Measurements from ENCODE around the gene PACSIN1.

PACSIN1 gene

GRCh38 chr6:34562350-34562749 lies 96.5 kb downstream of the PACSIN1 start:
- DNase-seq (ENCODE audit: low read depth in 2 of 2), result no peak

- DNase-seq (ENCODE audit: low read depth in 2 of 2), result no peak
Measured at GRCh38 chr6:34562861-34563512, 97.1 kb downstream of the PACSIN1 start.

- no peak for DNase-seq (ENCODE audit: low read depth in 2 of 2)
Measured at GRCh38 chr6:34563513-34563870, 97.6 kb downstream of the PACSIN1 start.

GRCh38 chr6:34564181-34564580 lies 98.3 kb downstream of the PACSIN1 start:
- DNase-seq (ENCODE audit: low read depth in 2 of 2), result no peak

GRCh38 chr6:34565722-34566137 lies 99.9 kb downstream of the PACSIN1 start:
- DNase-seq (ENCODE audit: low read depth in 2 of 2), result no peak

GRCh38 chr6:34566830-34567546 lies 101.1 kb downstream of the PACSIN1 start:
- no peak for DNase-seq (ENCODE audit: low read depth in 2 of 2)

- no peak for DNase-seq (ENCODE audit: low read depth in 2 of 2)
Measured at GRCh38 chr6:34568341-34569201, 102.7 kb downstream of the PACSIN1 start.

- DNase-seq (ENCODE audit: low read depth in 2 of 2), result no peak
Measured at GRCh38 chr6:34569361-34569973, 103.6 kb downstream of the PACSIN1 start.

GRCh38 chr6:34570066-34570833 lies 104.4 kb downstream of the PACSIN1 start:
- no peak for DNase-seq (ENCODE audit: low read depth in 2 of 2)

GRCh38 chr6:34571388-34571787 lies 105.5 kb downstream of the PACSIN1 start:
- no peak for DNase-seq (ENCODE audit: low read depth in 2 of 2)

GRCh38 chr6:34572021-34572420 lies 106.1 kb downstream of the PACSIN1 start:
- no peak for DNase-seq (ENCODE audit: low read depth in 2 of 2)

GRCh38 chr6:34572585-34572984 lies 106.7 kb downstream of the PACSIN1 start:
- DNase-seq (ENCODE audit: low read depth in 2 of 2), result no peak

GRCh38 chr6:34573567-34574183 lies 107.8 kb downstream of the PACSIN1 start:
- DNase-seq (ENCODE audit: low read depth in 2 of 2), result no peak

- DNase-seq (ENCODE audit: low read depth in 2 of 2), result no peak
Measured at GRCh38 chr6:34574647-34575293, 108.9 kb downstream of the PACSIN1 start.

GRCh38 chr6:34575326-34575725 lies 109.5 kb downstream of the PACSIN1 start:
- no peak for DNase-seq (ENCODE audit: low read depth in 2 of 2)

- DNase-seq (ENCODE audit: low read depth in 2 of 2), result no peak
Measured at GRCh38 chr6:34576286-34576955, 110.5 kb downstream of the PACSIN1 start.

GRCh38 chr6:34578445-34579262 lies 112.8 kb downstream of the PACSIN1 start:
- DNase-seq (ENCODE audit: low read depth in 2 of 2), result no peak

- DNase-seq (ENCODE audit: low read depth in 2 of 2), result no peak
Measured at GRCh38 chr6:34580707-34581560, 115.1 kb downstream of the PACSIN1 start.

Measured in stimulated activated CD4-positive, alpha-beta T cell treated with anti-CD3 and anti-CD28 coated beads, Interleukin-4, amount 100 ng/mL, for 48 hours (primary cell).